ENCODE data around the gene TDRD9. TPM values are rescaled to one million over a fixed set of nuclear protein-coding genes. Genes with fewer than 3 reads are reported as not detected.
"Not testable (repeated sequence)": the region's sequence is repeated elsewhere in the genome, so short reads cannot be mapped to it uniquely, and the experiment has no call there.

TDRD9 gene
- polyA plus RNA-seq, 1 donor from 2014 or later = 15.9 TPM

DNA sequence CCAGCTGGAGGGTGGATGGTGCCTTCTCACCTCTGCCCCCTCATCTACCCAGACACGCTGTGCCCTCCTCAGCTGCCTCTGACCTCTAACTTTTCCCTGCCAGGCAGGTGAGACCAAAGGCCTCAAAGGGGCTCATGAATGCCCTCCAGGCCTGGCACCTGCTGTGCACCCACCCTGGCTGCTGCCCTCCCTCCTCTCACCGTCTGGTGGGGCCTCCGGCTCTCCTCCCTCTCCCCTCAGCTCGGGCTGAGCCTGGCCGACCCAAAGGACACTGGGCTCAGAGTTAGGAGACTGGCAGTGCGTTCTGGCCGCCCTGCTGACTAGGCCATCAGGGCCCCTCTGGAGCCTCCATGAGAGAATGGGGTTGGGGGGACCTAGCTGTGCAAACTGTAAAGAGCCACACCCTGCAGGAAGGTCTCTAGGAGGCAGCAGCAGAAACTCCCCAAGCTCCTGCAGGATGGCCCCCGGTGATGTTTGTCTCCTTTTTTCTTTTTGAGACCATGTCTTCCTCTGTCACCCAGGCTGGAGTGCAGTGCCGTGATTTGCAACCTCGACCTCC lies 40.6 kb upstream of the TDRD9 start:
- no peaks in the 10 kb centered on the region for H3K36me3 ChIP-seq (ENCODE audit: insufficient read depth, low read length)
- H3K9me3 ChIP-seq (ENCODE audit: low read length) = no peaks in the 10 kb centered on the region
- no peak overlapping the region for H3K9ac ChIP-seq (ENCODE audit: low read length)

DNA sequence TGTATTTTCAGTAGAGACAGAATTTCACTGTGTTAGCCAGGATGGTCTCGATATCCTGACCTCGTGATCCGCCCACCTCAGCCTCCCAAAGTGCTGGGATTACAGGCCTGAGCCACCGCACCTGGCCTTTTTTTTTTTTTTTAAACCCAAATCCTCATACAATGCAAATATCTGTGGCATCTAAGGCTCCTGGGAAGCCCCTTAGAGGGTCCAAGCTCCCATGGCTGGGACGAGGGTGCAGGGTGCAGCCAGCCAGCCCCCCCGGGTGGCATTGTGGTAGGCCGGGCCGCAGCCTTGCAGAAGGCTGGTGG lies 39.3 kb upstream of the TDRD9 start:
- not testable (repeated sequence) for H3K36me3 ChIP-seq (ENCODE audit: insufficient read depth, low read length); H2AFZ ChIP-seq (ENCODE audit: low read depth, low read length); H3K27ac ChIP-seq (ENCODE audit: low read length); H3K27me3 ChIP-seq (ENCODE audit: insufficient read depth, low read depth, low read length); H3K4me3 ChIP-seq (ENCODE audit: low read length); H3K9me3 ChIP-seq (ENCODE audit: low read length); H4K20me1 ChIP-seq (ENCODE audit: insufficient read depth); H3K9ac ChIP-seq (ENCODE audit: low read length); H3K79me2 ChIP-seq (replicated peaks; ENCODE audit: insufficient read depth, low read length); H3K4me2 ChIP-seq (ENCODE audit: low read length); H3F3A ChIP-seq (ENCODE audit: insufficient read depth, low read length, poor library complexity, severe bottlenecking); H3K9me2 ChIP-seq (ENCODE audit: insufficient read depth, low read length)

More for the DNA sequence above, 40.6 kb upstream of the TDRD9 start:
- no peak overlapping the region for H3K27ac ChIP-seq (ENCODE audit: low read length)
- H3K9me2 ChIP-seq (ENCODE audit: insufficient read depth, low read length) = no peaks in the 10 kb centered on the region
- no peaks in the 10 kb centered on the region for H3K79me2 ChIP-seq (replicated peaks; ENCODE audit: insufficient read depth, low read length)
- no peak overlapping the region for H2AFZ ChIP-seq (ENCODE audit: low read depth, low read length)
- H3K4me3 ChIP-seq (ENCODE audit: low read length) = no peak overlapping the region
- TF ChIP-seq EZH2 (IDR thresholded peaks at IDR 0.05; ENCODE audit: borderline replicate concordance, insufficient read depth, low read length, poor library complexity, severe bottlenecking) = no peak
- TF ChIP-seq RAD21 (conservative IDR thresholded peaks at IDR 0.05) = no peak
- no peaks in the 10 kb centered on the region for H4K20me1 ChIP-seq (ENCODE audit: insufficient read depth)
- no peaks in the 10 kb centered on the region for H3F3A ChIP-seq (ENCODE audit: insufficient read depth, low read length, poor library complexity, severe bottlenecking)
- H3K4me2 ChIP-seq (ENCODE audit: low read length) = no peak overlapping the region
- no peaks in the 10 kb centered on the region for H3K27me3 ChIP-seq (ENCODE audit: insufficient read depth, low read depth, low read length)

DNA sequence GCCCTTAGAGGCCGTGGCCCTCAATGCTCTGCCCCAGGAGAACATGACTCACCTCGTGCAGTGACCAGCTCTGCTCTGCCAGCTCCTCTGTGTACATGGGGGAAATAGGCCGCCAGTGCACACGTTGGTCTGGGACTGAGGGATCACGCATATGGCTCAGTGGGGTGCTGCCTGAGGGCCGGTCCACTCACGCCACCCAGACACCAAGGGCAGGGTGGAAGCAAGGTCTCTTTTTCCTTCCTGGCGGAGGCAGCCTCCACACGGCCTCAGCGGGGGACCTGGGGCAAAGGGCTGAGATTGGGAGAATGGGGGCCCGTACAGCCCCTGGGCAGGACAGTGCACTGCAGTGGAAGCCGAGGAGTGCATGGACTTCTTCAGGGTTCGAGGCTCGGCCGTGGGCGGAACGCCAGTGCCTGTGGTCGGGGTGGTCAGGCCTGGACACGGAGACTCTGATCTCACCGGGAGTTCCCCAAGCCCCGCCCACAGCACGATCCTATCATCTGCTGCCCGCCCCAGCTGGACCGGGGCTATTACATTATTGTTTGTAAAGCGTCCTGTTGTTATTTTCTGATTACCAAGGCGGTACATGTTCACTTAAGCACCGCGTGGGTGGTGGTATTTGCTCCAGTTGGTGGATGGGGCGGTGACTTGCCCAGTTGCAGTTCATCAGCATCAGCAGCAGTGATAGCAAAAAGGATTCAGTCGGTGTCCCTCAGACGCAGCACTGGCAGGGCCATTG lies 38.8 kb upstream of the TDRD9 start:
- Histone ChIP-seq H3F3A (ENCODE audit: insufficient read depth, low read length, poor library complexity, severe bottlenecking) (no peaks in the 10 kb centered on the region), H3K27ac (ENCODE audit: low read length) (no peak overlapping the region), H3K9me2 (ENCODE audit: insufficient read depth, low read length) (no peaks in the 10 kb centered on the region), H3K9ac (ENCODE audit: low read length) (no peak overlapping the region), H3K4me2 (ENCODE audit: low read length) (no peak overlapping the region), H3K79me2 (replicated peaks; ENCODE audit: insufficient read depth, low read length) (no peaks in the 10 kb centered on the region), H3K36me3 (ENCODE audit: insufficient read depth, low read length) (no peaks in the 10 kb centered on the region), H3K4me3 (ENCODE audit: low read length) (no peak overlapping the region), H3K9me3 (ENCODE audit: low read length) (no peaks in the 10 kb centered on the region), H2AFZ (ENCODE audit: low read depth, low read length) (no peak overlapping the region), H3K27me3 (ENCODE audit: insufficient read depth, low read depth, low read length) (no peaks in the 10 kb centered on the region), H4K20me1 (ENCODE audit: insufficient read depth) (no peaks in the 10 kb centered on the region)
- TF ChIP-seq EP300 (conservative IDR thresholded peaks at IDR 0.05; ENCODE audit: poor library complexity, severe bottlenecking) (no peak), RAD21 (conservative IDR thresholded peaks at IDR 0.05) (no peak), REST (IDR thresholded peaks at IDR 0.05; ENCODE audit: borderline replicate concordance) (no peak), CTCF (IDR thresholded peaks at IDR 0.05; ENCODE audit: poor library complexity, severe bottlenecking) (no peak), POLR2AphosphoS5 (IDR thresholded peaks at IDR 0.05) (no peak), EZH2 (IDR thresholded peaks at IDR 0.05; ENCODE audit: borderline replicate concordance, insufficient read depth, low read length, poor library complexity, severe bottlenecking) (no peak), TAF1 (IDR thresholded peaks at IDR 0.05; ENCODE audit: low read depth) (no peak), MXI1 (conservative IDR thresholded peaks at IDR 0.05; ENCODE audit: poor library complexity, severe bottlenecking) (no peak), SMC3 (conservative IDR thresholded peaks at IDR 0.05; ENCODE audit: poor library complexity) (no peak)

Measured in neural cell (in vitro differentiated cells).